H1 (cell line): ENCODE data around the gene MTURN.

ENCODE experiments used
- CBX5 ChIP-seq: fragments of 300-800, 300-1000 bp; sonication (generic); IDR thresholded peaks from 2 replicates; pipeline ENCODE4 v1.7.1; 2016; ENCODE audit warnings: antibody characterized with exemption, low read length, low read depth
- CTCF ChIP-seq, 3 experiments: IDR thresholded peaks; 1 replicate in 2 of 3; 2 replicates in 1 of 3; pipeline versions ENCODE4 v1.5.1 to v1.6.1; 2011; ENCODE audit warnings: low read length in 3 of 3, mild to moderate bottlenecking in 3 of 3, inconsistent platforms in 2 of 3, low read depth in 1 of 3, moderate library complexity in 1 of 3; ENCODE audit not compliant: insufficient read depth in 1 of 3; ENCODE audit errors: control extremely low read depth in 1 of 3
- EP300 ChIP-seq, 2 experiments: IDR thresholded peaks; 1 replicate in 1 of 2; 2 replicates in 1 of 2; pipeline ENCODE4 v1.6.1; 2011 to 2012; ENCODE audit warnings: low read depth in 2 of 2, low read length in 2 of 2, mild to moderate bottlenecking in 2 of 2, borderline replicate concordance in 1 of 2, inconsistent platforms in 1 of 2, moderate library complexity in 1 of 2
- EZH2 ChIP-seq: fragments of 200-600 bp; sonication (generic); IDR thresholded peaks from 2 replicates; pipeline ENCODE4 v1.7.1; 2012; ENCODE audit warnings: low read depth, mild to moderate bottlenecking, moderate library complexity, low read length, inconsistent platforms; ENCODE audit not compliant: severe bottlenecking
- POLR2AphosphoS5 ChIP-seq: IDR thresholded peaks from 2 replicates; pipeline ENCODE4 v1.6.1; 2011; ENCODE audit warnings: low read depth, low read length
- RNF2 ChIP-seq: fragments of 200-900, 300-1000 bp; sonication (generic); IDR thresholded peaks from 2 replicates; pipeline ENCODE4 v1.7.1; 2016; ENCODE audit warnings: borderline replicate concordance, low read depth, mild to moderate bottlenecking, antibody characterized with exemption, low read length; ENCODE audit not compliant: poor library complexity, severe bottlenecking; ENCODE audit errors: missing control alignments
- SRF ChIP-seq: IDR thresholded peaks from 2 replicates; pipeline ENCODE4 v1.6.1; 2011; ENCODE audit warnings: mild to moderate bottlenecking, low read depth, low read length, moderate library complexity
- USF2 ChIP-seq: IDR thresholded peaks from 2 replicates; pipeline ENCODE4 v1.6.1; 2011; ENCODE audit warnings: low read length, improper control_type of control experiment
- ZNF274 ChIP-seq: IDR thresholded peaks from 2 replicates; pipeline ENCODE4 v1.7.0; 2012; ENCODE audit warnings: low read length, borderline replicate concordance; ENCODE audit errors: extremely low read depth

- TF ChIP-seq EZH2 (no peak), CTCF (IDR thresholded peaks at IDR 0.05; ENCODE audit: control extremely low read depth in 1 of 3, insufficient read depth in 1 of 3, low read depth in 1 of 3, low read length in 3 of 3) (no peak), RNF2 (no peak), POLR2AphosphoS5 (no peak), ZNF274 (no peak), SRF (no peak), CBX5 (no peak), USF2 (no peak), EP300 (IDR thresholded peaks at IDR 0.05; ENCODE audit: borderline replicate concordance in 1 of 2, low read depth in 2 of 2, low read length in 2 of 2) (no peak)
Observed at GRCh38 chr7:30088362-30088761, 46.4 kb upstream of the MTURN start.
